DOHH2 (cell line): ENCODE data around the gene VASH2.

Experiments used
- CTCF ChIP-seq: fragments of 200-600 bp; sonication (generic); IDR thresholded peaks from one replicate; pipeline ENCODE4 v1.5.1; 2014; ENCODE audit warnings: antibody characterized with exemption, mild to moderate bottlenecking, low read depth, low read length; ENCODE audit not compliant: poor library complexity, severe bottlenecking
- EZH2phosphoT487 ChIP-seq: fragments of 200-600 bp; sonication (generic); IDR thresholded peaks from 2 replicates; pipeline ENCODE4 v1.6.1; 2017; ENCODE audit warnings: borderline replicate concordance, mild to moderate bottlenecking, antibody characterized with exemption, low read length, moderate library complexity, mixed read lengths

GRCh38 chr1:212955098-212955497 lies 4.8 kb downstream of the VASH2 start:
- TF ChIP-seq CTCF (no peak), EZH2phosphoT487 (no peak)
